Measurements from ENCODE around the gene KIF17.
A peak's percentile ranks its signal among the peaks of the same experiment; 100 is the strongest.

- peak in 5 of 6 experiments; percentile 36 to 82 (median 49) for TF ChIP-seq CTCF (IDR thresholded peaks at IDR 0.05)
- TF ChIP-seq POLR2A (IDR thresholded peaks at IDR 0.05): peak in 1 of 4 donors; percentile 61
- peak; percentile 65 to 67 for TF ChIP-seq POLR2AphosphoS5 (IDR thresholded peaks at IDR 0.05)
- no peak for TF ChIP-seq EP300 (IDR thresholded peaks at IDR 0.05)
Observed at GRCh38 chr1:20661207-20662109, 56.3 kb downstream of the KIF17 start, which contains the start of gene DDOST.

Data from upper lobe of left lung (tissue), 4 donors.